ENCODE results near the gene KLF1. TPM values are rescaled to one million over a fixed set of nuclear protein-coding genes. Genes with fewer than 3 reads are reported as not detected.
A peak's percentile ranks its signal among the peaks of the same experiment; 100 is the strongest.

KLF1 gene
- total RNA-seq, 1 experiment from 2014 or later: 0.10 TPM

DNA sequence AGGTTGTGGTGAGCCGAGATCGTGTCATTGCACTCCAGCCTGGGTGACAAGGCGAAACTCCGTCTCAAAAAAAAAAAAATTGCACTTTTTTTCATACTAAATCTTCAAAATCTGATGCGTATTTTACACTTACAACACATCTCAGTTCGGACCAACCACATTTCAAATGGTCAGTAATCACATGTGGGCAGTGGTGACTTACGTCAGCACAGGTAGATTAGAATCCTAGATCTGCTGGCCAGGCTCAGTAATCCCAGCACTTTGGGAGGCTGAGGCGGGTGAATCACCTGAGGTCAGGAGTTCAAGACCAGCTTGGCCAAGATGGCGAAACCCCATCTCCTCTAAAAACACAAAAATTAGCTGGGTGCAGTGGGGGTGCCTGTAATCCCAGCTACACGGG is 48.1 kb upstream of the KLF1 start:
- POLR2A ChIA-PET: no interaction called here
- in situ Hi-C loops (cut with HindIII; ENCODE audit: low pct_unique_long_range_greater_than_20kb, low sequenced_read_pairs): no loop called here

DNA sequence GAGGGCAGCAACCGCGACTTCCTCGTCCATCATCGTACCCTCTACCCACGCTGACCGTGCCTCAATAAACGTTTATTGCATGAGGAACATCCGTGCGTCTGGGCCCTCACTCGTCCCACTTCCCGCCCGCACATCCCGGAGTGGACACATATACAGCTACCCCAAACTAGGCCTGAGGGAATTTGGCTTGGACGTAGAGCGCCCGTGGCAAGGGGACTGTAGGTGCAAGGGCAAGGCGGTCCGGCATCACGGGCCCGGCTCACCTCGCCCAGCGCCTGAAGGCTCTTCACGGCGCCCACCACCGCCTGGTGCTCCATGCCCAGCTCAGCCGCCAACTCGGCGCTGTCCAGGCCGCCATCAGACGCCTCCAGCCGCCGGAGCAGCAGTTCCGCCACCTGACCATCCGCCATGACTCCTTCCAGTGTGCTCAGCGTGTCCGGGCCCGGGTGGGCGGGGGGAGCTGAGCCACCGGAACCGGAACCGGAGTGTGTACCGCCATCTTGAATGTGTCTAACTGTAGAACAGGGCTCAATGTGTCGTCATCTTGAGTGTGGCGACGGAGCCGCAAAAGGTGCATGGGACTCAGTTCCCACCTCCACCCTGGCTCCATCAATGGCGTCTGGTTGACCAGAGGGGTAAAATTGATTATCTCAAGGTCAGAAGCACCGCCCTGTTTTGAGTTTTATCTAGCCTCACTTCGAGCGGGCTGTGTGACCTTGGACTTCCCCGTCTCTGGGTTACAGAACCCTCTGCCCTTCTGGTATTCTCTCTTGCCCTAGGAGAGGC is 46.5 kb upstream of the KLF1 start, which contains the start of gene FARSA:
Gene FARSA (minus strand): TSS at position 425 of the 786 bp plus-strand sequence. CDS start 15 bp downstream, at position 410.
- H3K9me3 ChIP-seq (ENCODE audit: control insufficient read depth, insufficient read depth, low read depth, low read length): no peaks in the 10 kb centered on the region
- DNase-seq (ENCODE audit: low read depth, low spot score) (peak; percentile 56), ATAC-seq (peak; percentile 86)
- H3K27me3 ChIP-seq (ENCODE audit: control insufficient read depth, insufficient read depth, low read length): no peaks in the 10 kb centered on the region
- H3K36me3 ChIP-seq (ENCODE audit: control insufficient read depth, insufficient read depth, low read length): peaks cover 11% of the 10 kb centered on the region
- POLR2A ChIA-PET: interaction anchor here (0.6 kb wide), 2 partner anchors 52 to 248 kb away, joined by 3 to 19 read pairs; partner anchors contain the start of gene DNASE2
- in situ Hi-C loops (cut with HindIII; ENCODE audit: low pct_unique_long_range_greater_than_20kb, low sequenced_read_pairs) (no loop called here), intact Hi-C loops (cut with micrococcal nuclease; ENCODE audit: unreplicated experiment) (no loop called here)
- H3K4me1 ChIP-seq (ENCODE audit: control insufficient read depth, insufficient read depth, low read length): peaks cover 12% of the 10 kb centered on the region
- H3K4me3 ChIP-seq (ENCODE audit: low read depth in 2 of 2, low read length in 2 of 2): peak within 1 kb of the TSS; percentile 91 to 94
- TF ChIP-seq, protein P1, sequence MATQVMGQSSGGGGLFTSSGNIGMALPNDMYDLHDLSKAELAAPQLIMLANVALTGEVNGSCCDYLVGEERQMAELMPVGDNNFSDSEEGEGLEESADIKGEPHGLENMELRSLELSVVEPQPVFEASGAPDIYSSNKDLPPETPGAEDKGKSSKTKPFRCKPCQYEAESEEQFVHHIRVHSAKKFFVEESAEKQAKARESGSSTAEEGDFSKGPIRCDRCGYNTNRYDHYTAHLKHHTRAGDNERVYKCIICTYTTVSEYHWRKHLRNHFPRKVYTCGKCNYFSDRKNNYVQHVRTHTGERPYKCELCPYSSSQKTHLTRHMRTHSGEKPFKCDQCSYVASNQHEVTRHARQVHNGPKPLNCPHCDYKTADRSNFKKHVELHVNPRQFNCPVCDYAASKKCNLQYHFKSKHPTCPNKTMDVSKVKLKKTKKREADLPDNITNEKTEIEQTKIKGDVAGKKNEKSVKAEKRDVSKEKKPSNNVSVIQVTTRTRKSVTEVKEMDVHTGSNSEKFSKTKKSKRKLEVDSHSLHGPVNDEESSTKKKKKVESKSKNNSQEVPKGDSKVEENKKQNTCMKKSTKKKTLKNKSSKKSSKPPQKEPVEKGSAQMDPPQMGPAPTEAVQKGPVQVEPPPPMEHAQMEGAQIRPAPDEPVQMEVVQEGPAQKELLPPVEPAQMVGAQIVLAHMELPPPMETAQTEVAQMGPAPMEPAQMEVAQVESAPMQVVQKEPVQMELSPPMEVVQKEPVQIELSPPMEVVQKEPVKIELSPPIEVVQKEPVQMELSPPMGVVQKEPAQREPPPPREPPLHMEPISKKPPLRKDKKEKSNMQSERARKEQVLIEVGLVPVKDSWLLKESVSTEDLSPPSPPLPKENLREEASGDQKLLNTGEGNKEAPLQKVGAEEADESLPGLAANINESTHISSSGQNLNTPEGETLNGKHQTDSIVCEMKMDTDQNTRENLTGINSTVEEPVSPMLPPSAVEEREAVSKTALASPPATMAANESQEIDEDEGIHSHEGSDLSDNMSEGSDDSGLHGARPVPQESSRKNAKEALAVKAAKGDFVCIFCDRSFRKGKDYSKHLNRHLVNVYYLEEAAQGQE (IDR thresholded peaks at IDR 0.05; ENCODE audit: insufficient read depth in 1 of 2, low read depth in 2 of 2, low read length in 1 of 2): peak in 1 of 2 experiments; percentile 27; a peak in 1 of 4 replicates
- no peak for TF ChIP-seq TCF7L2 (IDR thresholded peaks at IDR 0.05; ENCODE audit: low read depth, low read length)
- peak; percentile 70; the same call in 1 of the 2 replicates for TF ChIP-seq SIN3A (IDR thresholded peaks at IDR 0.05; ENCODE audit: borderline replicate concordance, insufficient read depth, low read depth, low read length)
- TF ChIP-seq, protein P2, sequence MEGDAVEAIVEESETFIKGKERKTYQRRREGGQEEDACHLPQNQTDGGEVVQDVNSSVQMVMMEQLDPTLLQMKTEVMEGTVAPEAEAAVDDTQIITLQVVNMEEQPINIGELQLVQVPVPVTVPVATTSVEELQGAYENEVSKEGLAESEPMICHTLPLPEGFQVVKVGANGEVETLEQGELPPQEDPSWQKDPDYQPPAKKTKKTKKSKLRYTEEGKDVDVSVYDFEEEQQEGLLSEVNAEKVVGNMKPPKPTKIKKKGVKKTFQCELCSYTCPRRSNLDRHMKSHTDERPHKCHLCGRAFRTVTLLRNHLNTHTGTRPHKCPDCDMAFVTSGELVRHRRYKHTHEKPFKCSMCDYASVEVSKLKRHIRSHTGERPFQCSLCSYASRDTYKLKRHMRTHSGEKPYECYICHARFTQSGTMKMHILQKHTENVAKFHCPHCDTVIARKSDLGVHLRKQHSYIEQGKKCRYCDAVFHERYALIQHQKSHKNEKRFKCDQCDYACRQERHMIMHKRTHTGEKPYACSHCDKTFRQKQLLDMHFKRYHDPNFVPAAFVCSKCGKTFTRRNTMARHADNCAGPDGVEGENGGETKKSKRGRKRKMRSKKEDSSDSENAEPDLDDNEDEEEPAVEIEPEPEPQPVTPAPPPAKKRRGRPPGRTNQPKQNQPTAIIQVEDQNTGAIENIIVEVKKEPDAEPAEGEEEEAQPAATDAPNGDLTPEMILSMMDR (IDR thresholded peaks at IDR 0.05): no peak
- TF ChIP-seq POLR2AphosphoS5 (IDR thresholded peaks at IDR 0.05; ENCODE audit: low read depth, low read length): peak; percentile 94
- TSS peak; percentile 83 for BruUV-seq (replicated peaks)
- H3K27ac ChIP-seq (ENCODE audit: low read length): peak within 1 kb of the TSS; percentile 93
- CTCF ChIA-PET: interaction anchor here (0.7 kb wide), 1 partner anchor 44 kb away, joined by 5 read pairs; no protein-coding TSS in a partner anchor

More for the DNA sequence above, 48.1 kb upstream of the KLF1 start:
- TF ChIP-seq, protein P1 (IDR thresholded peaks at IDR 0.05; ENCODE audit: insufficient read depth in 1 of 2, low read depth in 2 of 2, low read length in 1 of 2): no peak
- TF ChIP-seq POLR2AphosphoS5 (IDR thresholded peaks at IDR 0.05; ENCODE audit: low read depth, low read length): no peak
- TF ChIP-seq, protein P2 (IDR thresholded peaks at IDR 0.05): no peak
- TF ChIP-seq SIN3A (IDR thresholded peaks at IDR 0.05; ENCODE audit: borderline replicate concordance, insufficient read depth, low read depth, low read length): no peak
- ATAC-seq (no peak), DNase-seq (ENCODE audit: low read depth, low spot score) (no peak)
- Histone ChIP-seq H3K36me3 (ENCODE audit: control insufficient read depth, insufficient read depth, low read length) (peaks cover 19% of the 10 kb centered on the region), H3K9me3 (ENCODE audit: control insufficient read depth, insufficient read depth, low read depth, low read length) (no peaks in the 10 kb centered on the region), H3K4me1 (ENCODE audit: control insufficient read depth, insufficient read depth, low read length) (peaks cover 12% of the 10 kb centered on the region), H3K27ac (ENCODE audit: low read length) (no peak overlapping the region), H3K27me3 (ENCODE audit: control insufficient read depth, insufficient read depth, low read length) (no peaks in the 10 kb centered on the region), H3K4me3 (ENCODE audit: low read depth in 2 of 2, low read length in 2 of 2) (no peak overlapping the region)
- intact Hi-C loops (cut with micrococcal nuclease; ENCODE audit: unreplicated experiment): no loop called here
- CTCF ChIA-PET: no interaction called here
- no TSS peak for BruUV-seq (replicated peaks)

Measured in Panc1 (cell line).